ENCODE measurements around the gene MCTP2. TPM values are rescaled to one million over a fixed set of nuclear protein-coding genes. Genes with fewer than 3 reads are reported as not detected.
A peak's percentile ranks its signal among the peaks of the same experiment; 100 is the strongest.

MCTP2 gene
- polyA plus RNA-seq, 4 donors, result 4.1 to 11.7 (median 5.6) TPM

DNA sequence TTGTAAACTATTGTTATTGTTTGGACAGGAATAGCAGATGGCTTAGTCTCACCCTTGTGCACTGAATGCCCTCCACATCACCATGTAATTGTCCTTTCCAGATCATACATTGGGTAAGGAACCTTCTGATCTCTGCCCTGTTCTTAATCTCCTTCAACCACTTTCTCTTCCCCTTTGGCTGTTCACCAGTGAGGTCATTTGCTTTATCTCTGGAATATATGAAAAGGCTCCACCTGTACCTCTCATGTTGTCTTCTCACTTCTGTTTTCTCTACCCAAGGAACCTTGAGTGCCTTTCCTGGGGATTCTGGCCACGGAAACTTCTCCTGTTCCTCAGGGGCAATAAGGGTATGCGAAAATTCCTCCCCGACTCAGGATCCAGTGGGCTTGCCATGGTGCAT is 28.5 kb downstream of the MCTP2 start:
- Histone ChIP-seq H3K27me3 (ENCODE audit: control insufficient read depth in 3 of 3, insufficient read depth in 3 of 3, low read length in 3 of 3) (no peaks in the 10 kb centered on the region), H3K4me3 (ENCODE audit: low read depth in 1 of 3, low read length in 3 of 3) (no peak overlapping the region), H3K9me3 (ENCODE audit: control insufficient read depth in 2 of 2, insufficient read depth in 1 of 2, low read depth in 1 of 2, low read length in 1 of 2) (no peaks in the 10 kb centered on the region), H3K36me3 (ENCODE audit: control insufficient read depth in 3 of 3, insufficient read depth in 2 of 3, low read depth in 1 of 3, low read length in 3 of 3) (peaks cover 0 to 2% (median 0%) of the 10 kb centered on the region in 3 donors), H3K4me1 (ENCODE audit: control insufficient read depth in 3 of 3, insufficient read depth in 2 of 3, low read depth in 1 of 3, low read length in 2 of 3) (peaks cover 3 to 8% (median 7%) of the 10 kb centered on the region in 3 donors), H3K27ac (ENCODE audit: low read depth in 1 of 3, low read length in 2 of 3) (no peak overlapping the region)
- no peak for FAIRE-seq
- DNase-seq, result peak in 1 of 2 donors; percentile 53
- 72 to 83% (median 76%) methylated on average over 3 of the region's 3 CpGs for WGBS, 3 donors

DNA sequence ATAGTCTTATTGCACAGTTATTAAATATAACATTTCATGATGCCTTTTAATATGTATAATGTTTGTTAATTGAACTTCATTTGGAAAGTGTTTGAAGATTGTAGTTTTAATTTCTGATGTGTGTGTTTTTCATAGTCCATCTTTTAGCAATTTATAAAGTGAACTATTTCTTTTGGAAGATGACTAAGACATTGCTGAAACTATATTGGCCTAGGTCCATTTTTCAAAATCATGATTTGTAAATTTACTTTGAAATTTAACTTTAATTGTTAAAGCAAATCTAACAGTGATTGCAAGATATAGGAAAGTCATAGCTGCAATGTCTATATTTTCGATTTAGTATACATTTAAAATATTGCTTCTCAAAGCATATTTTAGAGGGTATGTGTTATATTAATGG is 30.8 kb downstream of the MCTP2 start:
- H3K27ac ChIP-seq (ENCODE audit: low read depth in 1 of 3, low read length in 2 of 3), result no peak overlapping the region
- peaks cover 3 to 8% (median 4%) of the 10 kb centered on the region in 3 donors for H3K4me1 ChIP-seq (ENCODE audit: control insufficient read depth in 3 of 3, insufficient read depth in 2 of 3, low read depth in 1 of 3, low read length in 2 of 3)
- DNase-seq (no peak), FAIRE-seq (peak; percentile 62)
- H3K4me3 ChIP-seq (ENCODE audit: low read depth in 1 of 3, low read length in 3 of 3), result no peak overlapping the region
- peaks cover 0 to 2% (median 0%) of the 10 kb centered on the region in 3 donors for H3K36me3 ChIP-seq (ENCODE audit: control insufficient read depth in 3 of 3, insufficient read depth in 2 of 3, low read depth in 1 of 3, low read length in 3 of 3)
- 36 to 58% (median 48%) methylated on average over 1 of the region's 1 CpG for WGBS, 3 donors
- no peaks in the 10 kb centered on the region for H3K9me3 ChIP-seq (ENCODE audit: control insufficient read depth in 2 of 2, insufficient read depth in 1 of 2, low read depth in 1 of 2, low read length in 1 of 2)
- H3K27me3 ChIP-seq (ENCODE audit: control insufficient read depth in 3 of 3, insufficient read depth in 3 of 3, low read length in 3 of 3), result no peaks in the 10 kb centered on the region

DNA sequence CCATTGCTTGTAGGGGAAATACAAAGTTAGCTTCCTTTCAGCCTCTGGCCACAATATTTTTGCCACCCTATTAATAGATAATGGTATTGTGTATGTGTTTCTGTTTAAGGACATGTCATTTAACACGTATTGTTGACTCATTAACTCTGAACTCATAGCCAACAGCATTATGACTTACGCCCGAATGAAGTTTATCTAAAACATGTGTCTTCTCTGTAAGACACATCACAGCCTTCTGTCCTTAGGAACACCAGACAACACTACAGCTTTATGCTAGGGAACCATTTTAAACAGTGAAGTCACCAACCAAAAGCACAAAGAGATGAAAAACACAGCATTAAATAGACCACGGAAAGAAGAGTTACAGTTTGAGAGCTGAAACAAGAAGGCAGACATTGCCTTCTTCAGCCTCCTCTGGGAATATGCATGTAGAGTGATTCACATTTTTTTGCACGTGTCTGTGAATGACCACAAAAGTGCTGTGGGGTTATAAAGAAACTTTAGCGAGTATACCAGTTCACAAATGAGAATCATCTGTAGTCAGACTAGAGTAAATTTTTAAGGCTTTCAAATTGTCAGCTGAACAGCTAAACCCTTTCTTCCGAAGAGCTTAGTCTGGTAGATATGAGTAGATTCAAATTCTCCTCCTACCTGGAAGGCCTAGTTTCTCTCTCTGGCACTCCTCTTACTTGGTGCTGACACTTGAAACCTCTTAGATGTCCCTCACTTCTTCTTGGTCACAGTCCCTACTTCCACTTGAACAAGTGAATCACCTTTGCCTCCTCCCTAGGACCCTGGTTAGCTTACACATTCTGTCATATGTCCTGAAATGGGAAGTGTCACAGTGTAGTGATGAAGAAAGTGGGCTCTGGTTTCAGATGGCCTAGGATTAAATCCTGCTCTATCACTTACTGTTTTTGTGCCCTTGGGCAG is 32.2 kb downstream of the MCTP2 start:
- no peaks in the 10 kb centered on the region for H3K27me3 ChIP-seq (ENCODE audit: control insufficient read depth in 3 of 3, insufficient read depth in 3 of 3, low read length in 3 of 3)
- FAIRE-seq (no peak), DNase-seq (no peak)
- no peak overlapping the region for H3K4me3 ChIP-seq (ENCODE audit: low read depth in 1 of 3, low read length in 3 of 3)
- H3K36me3 ChIP-seq (ENCODE audit: control insufficient read depth in 3 of 3, insufficient read depth in 2 of 3, low read depth in 1 of 3, low read length in 3 of 3), result peaks cover 0 to 2% (median 0%) of the 10 kb centered on the region in 3 donors
- no peaks in the 10 kb centered on the region for H3K9me3 ChIP-seq (ENCODE audit: control insufficient read depth in 2 of 2, insufficient read depth in 1 of 2, low read depth in 1 of 2, low read length in 1 of 2)
- no peak overlapping the region for H3K27ac ChIP-seq (ENCODE audit: low read depth in 1 of 3, low read length in 2 of 3)
- H3K4me1 ChIP-seq (ENCODE audit: control insufficient read depth in 3 of 3, insufficient read depth in 2 of 3, low read depth in 1 of 3, low read length in 2 of 3), result peaks cover 3 to 8% (median 4%) of the 10 kb centered on the region in 3 donors
- 65 to 87% (median 81%) methylated on average over 7 of the region's 7 CpGs for WGBS, 3 donors

DNA sequence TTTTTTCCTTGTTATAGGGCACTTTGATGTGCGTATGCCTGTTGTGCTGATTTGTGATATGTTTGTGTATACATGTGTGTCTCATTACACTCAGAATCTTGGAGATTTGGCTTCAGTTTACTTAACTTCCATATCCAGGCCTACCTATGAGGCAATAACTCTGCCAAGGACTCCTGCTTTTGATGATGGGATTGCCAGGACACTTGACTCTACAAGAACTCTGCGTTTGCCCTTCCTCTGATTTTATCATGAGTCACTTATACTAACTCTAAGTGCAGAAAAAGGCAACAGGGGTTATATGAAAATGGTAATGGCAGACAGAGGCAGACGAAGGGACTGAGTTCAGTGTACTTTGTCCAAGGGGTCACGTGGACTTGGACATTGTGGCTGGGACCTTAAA is 33.6 kb downstream of the MCTP2 start:
- DNase-seq, result no peak
- Histone ChIP-seq H3K36me3 (ENCODE audit: control insufficient read depth in 3 of 3, insufficient read depth in 2 of 3, low read depth in 1 of 3, low read length in 3 of 3) (peaks cover 0 to under 1% (median 0%) of the 10 kb centered on the region in 3 donors), H3K27ac (ENCODE audit: low read depth in 1 of 3, low read length in 2 of 3) (no peak overlapping the region), H3K4me1 (ENCODE audit: control insufficient read depth in 3 of 3, insufficient read depth in 2 of 3, low read depth in 1 of 3, low read length in 2 of 3) (peaks cover 0 to 3% (median under 1%) of the 10 kb centered on the region in 3 donors), H3K4me3 (ENCODE audit: low read depth in 1 of 3, low read length in 3 of 3) (no peak overlapping the region), H3K27me3 (ENCODE audit: control insufficient read depth in 3 of 3, insufficient read depth in 3 of 3, low read length in 3 of 3) (no peaks in the 10 kb centered on the region), H3K9me3 (ENCODE audit: control insufficient read depth in 2 of 2, insufficient read depth in 1 of 2, low read depth in 1 of 2, low read length in 1 of 2) (no peaks in the 10 kb centered on the region)
- 74 to 86% (median 83%) methylated on average over 4 of the region's 4 CpGs for WGBS, 3 donors
- no peak for FAIRE-seq

DNA sequence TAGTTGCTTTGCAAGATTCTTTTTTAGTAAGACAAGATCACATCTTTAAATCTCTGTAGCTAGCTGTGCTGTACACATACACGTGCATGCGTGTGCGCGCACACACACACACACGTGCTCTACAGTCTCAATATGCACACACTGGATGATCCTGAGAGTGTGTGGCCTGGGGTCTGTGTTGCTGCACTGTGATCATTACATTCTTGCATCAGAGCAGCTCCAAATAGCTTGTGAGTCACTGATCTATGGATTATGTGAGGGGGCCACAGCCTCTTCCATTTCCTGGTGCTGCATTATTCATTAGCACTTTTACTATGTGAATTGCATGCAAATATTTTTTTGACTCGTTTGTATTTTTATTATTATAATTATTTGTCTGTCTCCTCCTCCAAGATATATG is 34.6 kb downstream of the MCTP2 start:
- Histone ChIP-seq H3K27ac (ENCODE audit: low read depth in 1 of 3, low read length in 2 of 3) (no peak overlapping the region), H3K36me3 (ENCODE audit: control insufficient read depth in 3 of 3, insufficient read depth in 2 of 3, low read depth in 1 of 3, low read length in 3 of 3) (no peaks in the 10 kb centered on the region), H3K27me3 (ENCODE audit: control insufficient read depth in 3 of 3, insufficient read depth in 3 of 3, low read length in 3 of 3) (no peaks in the 10 kb centered on the region), H3K4me1 (ENCODE audit: control insufficient read depth in 3 of 3, insufficient read depth in 2 of 3, low read depth in 1 of 3, low read length in 2 of 3) (no peaks in the 10 kb centered on the region), H3K4me3 (ENCODE audit: low read depth in 1 of 3, low read length in 3 of 3) (no peak overlapping the region), H3K9me3 (ENCODE audit: control insufficient read depth in 2 of 2, insufficient read depth in 1 of 2, low read depth in 1 of 2, low read length in 1 of 2) (no peaks in the 10 kb centered on the region)
- no peak for FAIRE-seq
- WGBS, 3 donors, result 65 to 78% (median 72%) methylated on average over 6 of the region's 6 CpGs
- DNase-seq, result no peak

DNA sequence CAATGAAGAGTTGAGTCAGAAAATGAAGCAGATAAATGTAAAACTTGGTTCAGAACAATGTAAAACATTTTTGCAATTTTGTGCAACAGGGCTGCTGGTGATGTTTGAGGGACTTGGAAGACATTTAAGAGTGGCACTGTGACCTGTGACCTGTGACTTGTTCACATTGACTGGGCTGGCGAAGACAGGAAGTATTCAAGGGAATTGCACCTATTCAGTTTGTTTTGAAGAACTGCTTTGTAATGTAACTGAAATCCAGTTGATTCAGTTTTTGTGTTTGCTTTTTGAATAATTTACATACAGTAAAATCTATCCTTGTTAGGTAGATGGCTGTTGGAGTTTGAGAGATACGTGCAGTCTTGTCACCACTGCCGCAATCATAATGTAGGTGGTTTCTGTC is 35.4 kb downstream of the MCTP2 start:
- DNase-seq (no peak), FAIRE-seq (no peak)
- no peak overlapping the region for H3K27ac ChIP-seq (ENCODE audit: low read depth in 1 of 3, low read length in 2 of 3)
- no peaks in the 10 kb centered on the region for H3K4me1 ChIP-seq (ENCODE audit: control insufficient read depth in 3 of 3, insufficient read depth in 2 of 3, low read depth in 1 of 3, low read length in 2 of 3)
- no peaks in the 10 kb centered on the region for H3K27me3 ChIP-seq (ENCODE audit: control insufficient read depth in 3 of 3, insufficient read depth in 3 of 3, low read length in 3 of 3)
- H3K36me3 ChIP-seq (ENCODE audit: control insufficient read depth in 3 of 3, insufficient read depth in 2 of 3, low read depth in 1 of 3, low read length in 3 of 3), result no peaks in the 10 kb centered on the region
- no peaks in the 10 kb centered on the region for H3K9me3 ChIP-seq (ENCODE audit: control insufficient read depth in 2 of 2, insufficient read depth in 1 of 2, low read depth in 1 of 2, low read length in 1 of 2)
- 85 to 93% (median 91%) methylated on average over 3 of the region's 3 CpGs for WGBS, 3 donors
- H3K4me3 ChIP-seq (ENCODE audit: low read depth in 1 of 3, low read length in 3 of 3), result no peak overlapping the region

DNA sequence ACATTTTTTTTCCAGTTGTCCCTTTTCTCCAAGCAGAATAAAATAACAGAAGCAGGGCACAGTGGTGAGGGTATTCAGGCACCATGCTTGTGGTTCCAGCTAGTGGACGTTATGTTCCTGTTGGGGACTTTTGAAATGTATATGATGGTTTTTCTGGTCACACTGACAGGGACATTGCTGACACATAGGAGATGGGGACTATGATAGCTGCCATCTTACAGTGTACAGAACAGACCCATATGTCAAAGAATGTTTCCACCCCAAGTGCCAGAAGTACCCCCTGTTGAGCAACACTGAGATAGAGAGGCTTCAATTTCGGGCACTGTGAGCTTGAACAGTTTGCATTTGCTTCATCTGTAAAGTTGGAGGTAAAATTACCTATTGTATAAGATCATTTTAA is 38.6 kb downstream of the MCTP2 start:
- Histone ChIP-seq H3K36me3 (ENCODE audit: control insufficient read depth in 3 of 3, insufficient read depth in 2 of 3, low read depth in 1 of 3, low read length in 3 of 3) (no peaks in the 10 kb centered on the region), H3K4me3 (ENCODE audit: low read depth in 1 of 3, low read length in 3 of 3) (no peak overlapping the region), H3K27ac (ENCODE audit: low read depth in 1 of 3, low read length in 2 of 3) (no peak overlapping the region), H3K27me3 (ENCODE audit: control insufficient read depth in 3 of 3, insufficient read depth in 3 of 3, low read length in 3 of 3) (no peaks in the 10 kb centered on the region), H3K4me1 (ENCODE audit: control insufficient read depth in 3 of 3, insufficient read depth in 2 of 3, low read depth in 1 of 3, low read length in 2 of 3) (peaks cover 0 to 2% (median 2%) of the 10 kb centered on the region in 3 donors), H3K9me3 (ENCODE audit: control insufficient read depth in 2 of 2, insufficient read depth in 1 of 2, low read depth in 1 of 2, low read length in 1 of 2) (no peaks in the 10 kb centered on the region)
- FAIRE-seq (no peak), DNase-seq (no peak)
- WGBS, 3 donors, result 83 to 93% (median 86%) methylated on average over 2 of the region's 2 CpGs

DNA sequence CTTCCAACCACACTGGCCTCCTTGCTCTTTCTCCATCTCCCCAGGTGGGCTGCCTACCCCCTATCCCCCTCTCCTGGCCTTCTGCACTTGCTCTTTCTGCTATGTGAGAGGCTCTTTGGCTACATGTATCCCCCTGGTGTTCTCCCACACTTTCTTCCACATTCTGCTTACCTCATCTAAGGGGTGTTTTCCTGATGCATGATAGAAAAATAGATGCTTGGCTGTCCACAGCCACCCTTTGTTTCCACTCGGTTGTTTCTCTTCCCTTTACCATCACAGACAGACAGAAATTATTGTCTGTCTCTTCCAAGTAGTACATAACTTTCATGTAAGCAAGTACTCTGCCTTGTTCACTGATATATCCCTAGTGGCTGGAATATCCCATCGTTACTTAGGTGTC is 39.2 kb downstream of the MCTP2 start:
- no peaks in the 10 kb centered on the region for H3K27me3 ChIP-seq (ENCODE audit: control insufficient read depth in 3 of 3, insufficient read depth in 3 of 3, low read length in 3 of 3)
- WGBS, 3 donors, result 84 to 92% (median 88%) methylated on average over 2 of the region's 2 CpGs

More for the DNA sequence above, 39.2 kb downstream of the MCTP2 start:
- no peaks in the 10 kb centered on the region for H3K36me3 ChIP-seq (ENCODE audit: control insufficient read depth in 3 of 3, insufficient read depth in 2 of 3, low read depth in 1 of 3, low read length in 3 of 3)
- H3K9me3 ChIP-seq (ENCODE audit: control insufficient read depth in 2 of 2, insufficient read depth in 1 of 2, low read depth in 1 of 2, low read length in 1 of 2), result no peaks in the 10 kb centered on the region
- FAIRE-seq, result no peak
- no peak for DNase-seq
- no peak overlapping the region for H3K4me3 ChIP-seq (ENCODE audit: low read depth in 1 of 3, low read length in 3 of 3)
- no peak overlapping the region for H3K27ac ChIP-seq (ENCODE audit: low read depth in 1 of 3, low read length in 2 of 3)
- H3K4me1 ChIP-seq (ENCODE audit: control insufficient read depth in 3 of 3, insufficient read depth in 2 of 3, low read depth in 1 of 3, low read length in 2 of 3), result peaks cover 0 to 2% (median 2%) of the 10 kb centered on the region in 3 donors

Data from small intestine (tissue), 7 donors.